Central memory CD8-positive, alpha-beta T cell (primary cell): Measurements from ENCODE around the gene HHAT.

ENCODE experiments used
- ATAC-seq: fragments of 150-1000 bp; cut with Tn5 transposase; replicated peaks from 2 replicates; pipeline ENCODE4 v1.10.0; 2022; ENCODE audit warnings: mild to moderate bottlenecking, moderate FRiP score, moderate number of reproducible peaks; ENCODE audit not compliant: poor library complexity, severe bottlenecking; ENCODE audit errors: extremely low read depth
- DNase-seq, 2 donors: peaks; one replicate each; pipeline ENCODE4 v3.0.0; 2021; ENCODE audit warnings: low spot score in 2 of 2
- H3K27ac Mint-ChIP-seq: one replicate; pipeline ENCODE4 v1.8.0; 2022; ENCODE audit warnings: low read depth, mild to moderate bottlenecking, moderate library complexity, mixed read lengths
- H3K27me3 Mint-ChIP-seq: one replicate; pipeline ENCODE4 v1.8.0; 2022; ENCODE audit warnings: mixed read lengths
- H3K36me3 Mint-ChIP-seq: one replicate; pipeline ENCODE4 v1.8.0; 2022; ENCODE audit warnings: mild to moderate bottlenecking, moderate library complexity, mixed read lengths; ENCODE audit not compliant: insufficient read depth
- H3K4me1 Mint-ChIP-seq: one replicate; pipeline ENCODE4 v1.8.0; 2022; ENCODE audit warnings: mixed read lengths
- H3K4me3 Mint-ChIP-seq: one replicate; pipeline ENCODE4 v1.8.0; 2022; ENCODE audit warnings: mild to moderate bottlenecking, moderate library complexity, mixed read lengths
- H3K9me3 Mint-ChIP-seq: one replicate; pipeline ENCODE4 v1.8.0; 2022; ENCODE audit warnings: mixed read lengths

The HHAT gene

GRCh38 chr1:210505601-210506496 is 177.1 kb downstream of the HHAT start:
- Mint-ChIP-seq H3K4me3 (no peak overlapping the region), H3K27ac (no peak overlapping the region), H3K36me3 (no peaks in the 10 kb centered on the region), H3K4me1 (no peaks in the 10 kb centered on the region), H3K27me3 (no peaks in the 10 kb centered on the region), H3K9me3 (no peaks in the 10 kb centered on the region)
- ATAC-seq (no peak), DNase-seq (no peak)

DNA sequence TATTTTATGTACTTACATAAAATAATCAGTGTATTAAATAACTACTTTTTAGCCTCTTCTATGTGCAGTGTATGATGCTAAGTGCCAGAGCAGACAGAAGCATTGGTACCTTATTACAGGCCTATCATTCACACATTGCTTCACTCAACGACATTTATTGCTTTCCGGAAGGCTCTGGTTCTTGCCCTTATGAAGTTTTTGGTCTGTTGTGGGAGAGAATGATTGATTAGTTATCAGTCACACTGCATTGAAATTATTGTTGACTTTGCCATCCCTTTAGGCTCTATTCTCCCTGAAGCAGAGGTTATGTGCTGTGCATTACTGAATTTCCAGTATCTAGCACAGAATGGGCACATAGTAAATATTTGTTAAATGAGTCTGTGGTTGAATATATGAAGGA is 178.0 kb downstream of the HHAT start:
- no peaks in the 10 kb centered on the region for H3K4me1 Mint-ChIP-seq
- no peak for ATAC-seq
- no peak for DNase-seq
- no peak overlapping the region for H3K4me3 Mint-ChIP-seq
- no peak overlapping the region for H3K27ac Mint-ChIP-seq
- no peaks in the 10 kb centered on the region for H3K27me3 Mint-ChIP-seq
- H3K36me3 Mint-ChIP-seq: no peaks in the 10 kb centered on the region
- H3K9me3 Mint-ChIP-seq: no peaks in the 10 kb centered on the region

DNA sequence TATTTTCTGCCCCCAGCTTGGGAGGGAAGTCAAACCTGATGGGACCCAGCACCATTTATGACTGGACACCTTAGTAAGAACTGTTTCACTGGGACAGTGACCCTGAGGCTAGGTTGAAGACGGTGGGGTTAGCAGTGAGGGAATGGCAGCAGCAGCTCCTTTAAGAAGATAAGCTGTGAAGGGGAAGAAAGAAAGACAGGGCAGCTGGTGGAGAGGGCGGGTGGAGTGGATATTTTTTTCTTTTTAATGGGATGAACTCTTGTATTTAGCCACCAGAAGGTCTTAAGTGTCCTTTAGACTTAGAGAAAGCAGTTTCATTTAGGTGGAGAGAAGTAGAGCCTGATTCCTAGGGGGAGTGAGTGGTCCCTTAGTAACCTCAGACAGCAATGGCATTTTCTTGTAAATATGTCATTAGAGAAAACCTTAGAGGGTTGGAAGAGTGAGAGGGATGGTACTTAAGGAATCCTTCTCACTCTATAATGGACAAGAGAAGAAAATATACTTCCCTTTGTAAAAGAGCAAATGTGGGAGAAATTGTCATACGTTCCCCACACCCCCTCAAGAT is 187.5 kb downstream of the HHAT start:
- ATAC-seq: no peak
- H3K9me3 Mint-ChIP-seq: no peaks in the 10 kb centered on the region
- no peak overlapping the region for H3K4me3 Mint-ChIP-seq
- H3K27me3 Mint-ChIP-seq: no peaks in the 10 kb centered on the region
- peaks cover 2% of the 10 kb centered on the region for H3K36me3 Mint-ChIP-seq
- no peaks in the 10 kb centered on the region for H3K4me1 Mint-ChIP-seq
- no peak overlapping the region for H3K27ac Mint-ChIP-seq
- DNase-seq: no peak

- Mint-ChIP-seq H3K4me1 (no peaks in the 10 kb centered on the region), H3K9me3 (no peaks in the 10 kb centered on the region), H3K27me3 (no peaks in the 10 kb centered on the region), H3K36me3 (peaks cover 2% of the 10 kb centered on the region), H3K4me3 (no peak overlapping the region), H3K27ac (no peak overlapping the region)
- ATAC-seq (no peak), DNase-seq (no peak)
Measured at GRCh38 chr1:210516697-210517459, 188.2 kb downstream of the HHAT start.

DNA sequence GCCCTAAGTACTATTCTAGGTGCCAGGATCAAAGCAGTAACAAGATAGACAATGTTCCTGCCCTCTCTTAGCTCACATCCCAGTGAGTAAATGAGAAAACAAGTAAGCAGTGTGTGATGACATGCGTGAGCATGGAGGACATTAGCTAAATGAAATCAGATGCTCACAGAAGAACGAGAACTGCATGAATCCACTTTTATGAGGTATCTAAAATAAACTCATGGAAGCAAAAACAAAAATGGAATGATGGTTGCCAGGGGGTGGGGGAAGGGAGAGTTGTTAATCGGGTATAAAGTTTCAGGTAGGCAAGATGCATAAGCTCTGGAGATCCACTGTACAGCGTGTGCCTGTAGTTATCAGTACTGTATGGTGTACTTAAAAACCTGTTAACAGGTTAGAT is 195.1 kb downstream of the HHAT start:
- peak overlapping the region; percentile 24 for H3K27ac Mint-ChIP-seq
- peaks cover 2% of the 10 kb centered on the region for H3K36me3 Mint-ChIP-seq
- no peak overlapping the region for H3K4me3 Mint-ChIP-seq
- H3K27me3 Mint-ChIP-seq: no peaks in the 10 kb centered on the region
- no peak for ATAC-seq
- H3K9me3 Mint-ChIP-seq: no peaks in the 10 kb centered on the region
- no peak for DNase-seq
- H3K4me1 Mint-ChIP-seq: no peaks in the 10 kb centered on the region

- Mint-ChIP-seq H3K4me1 (no peaks in the 10 kb centered on the region), H3K27me3 (no peaks in the 10 kb centered on the region), H3K27ac (no peak overlapping the region), H3K36me3 (no peaks in the 10 kb centered on the region), H3K9me3 (no peaks in the 10 kb centered on the region), H3K4me3 (no peak overlapping the region)
- ATAC-seq (no peak), DNase-seq (no peak)
Measured at GRCh38 chr1:210525716-210526454, 197.2 kb downstream of the HHAT start.

DNA sequence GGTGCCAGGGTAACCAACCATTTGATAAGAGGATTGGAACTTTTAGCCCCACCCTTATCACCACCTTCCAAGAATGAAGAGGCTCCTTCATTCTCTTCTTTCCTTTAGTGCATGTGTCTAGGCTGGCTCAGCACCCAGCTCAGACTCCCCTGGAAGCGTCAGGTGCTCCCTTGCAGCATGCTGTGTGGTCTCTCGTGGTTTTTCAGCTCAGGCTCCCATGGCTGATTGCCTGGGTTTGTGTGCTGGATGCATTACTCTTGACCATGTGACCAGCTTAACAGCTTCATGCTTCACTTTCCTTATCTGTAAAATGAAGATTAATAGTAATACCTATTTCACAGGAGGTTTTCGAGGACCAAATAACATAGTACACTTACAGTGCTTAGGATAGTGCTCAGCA is 198.4 kb downstream of the HHAT start:
- no peak for ATAC-seq

GRCh38 chr1:210531475-210532222 is 202.9 kb downstream of the HHAT start:
- Mint-ChIP-seq H3K4me1 (peaks cover 5% of the 10 kb centered on the region), H3K9me3 (no peaks in the 10 kb centered on the region), H3K27me3 (no peaks in the 10 kb centered on the region), H3K27ac (no peak overlapping the region), H3K36me3 (no peaks in the 10 kb centered on the region), H3K4me3 (no peak overlapping the region)
- no peak for ATAC-seq
- no peak for DNase-seq

More for the DNA sequence above, 198.4 kb downstream of the HHAT start:
- Mint-ChIP-seq H3K4me3 (no peak overlapping the region), H3K27ac (no peak overlapping the region), H3K36me3 (no peaks in the 10 kb centered on the region), H3K9me3 (no peaks in the 10 kb centered on the region), H3K27me3 (no peaks in the 10 kb centered on the region), H3K4me1 (peaks cover 5% of the 10 kb centered on the region)
- DNase-seq: no peak

DNA sequence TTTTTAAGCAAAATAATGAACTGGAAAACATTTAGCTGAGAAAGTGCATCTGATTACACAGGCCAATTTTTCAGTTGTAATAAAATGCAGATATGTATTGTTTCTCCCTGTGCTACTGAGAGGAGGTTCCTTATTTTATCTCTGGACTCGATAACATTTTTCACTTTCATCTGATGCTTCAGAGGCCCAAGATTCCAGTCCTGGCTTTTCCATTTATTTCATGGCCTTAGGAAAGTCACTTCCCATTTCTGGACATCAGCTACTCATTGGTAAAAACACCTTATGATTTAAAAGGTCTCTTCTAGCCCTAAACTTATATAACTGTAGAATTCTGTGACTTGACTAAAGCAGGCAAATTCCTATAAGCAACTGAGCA is 203.5 kb downstream of the HHAT start:
- Mint-ChIP-seq H3K27me3 (no peaks in the 10 kb centered on the region), H3K9me3 (no peaks in the 10 kb centered on the region)
- no peak for ATAC-seq

GRCh38 chr1:210535761-210536160 is 207.1 kb downstream of the HHAT start:
- no peaks in the 10 kb centered on the region for H3K36me3 Mint-ChIP-seq
- H3K27me3 Mint-ChIP-seq: no peaks in the 10 kb centered on the region
- ATAC-seq (no peak), DNase-seq (no peak)
- no peak overlapping the region for H3K27ac Mint-ChIP-seq
- H3K9me3 Mint-ChIP-seq: no peaks in the 10 kb centered on the region
- H3K4me1 Mint-ChIP-seq: peaks cover 5% of the 10 kb centered on the region
- no peak overlapping the region for H3K4me3 Mint-ChIP-seq

More for the DNA sequence above, 203.5 kb downstream of the HHAT start:
- no peak overlapping the region for H3K27ac Mint-ChIP-seq
- peaks cover 5% of the 10 kb centered on the region for H3K4me1 Mint-ChIP-seq
- no peak for DNase-seq
- H3K4me3 Mint-ChIP-seq: no peak overlapping the region
- H3K36me3 Mint-ChIP-seq: no peaks in the 10 kb centered on the region

DNA sequence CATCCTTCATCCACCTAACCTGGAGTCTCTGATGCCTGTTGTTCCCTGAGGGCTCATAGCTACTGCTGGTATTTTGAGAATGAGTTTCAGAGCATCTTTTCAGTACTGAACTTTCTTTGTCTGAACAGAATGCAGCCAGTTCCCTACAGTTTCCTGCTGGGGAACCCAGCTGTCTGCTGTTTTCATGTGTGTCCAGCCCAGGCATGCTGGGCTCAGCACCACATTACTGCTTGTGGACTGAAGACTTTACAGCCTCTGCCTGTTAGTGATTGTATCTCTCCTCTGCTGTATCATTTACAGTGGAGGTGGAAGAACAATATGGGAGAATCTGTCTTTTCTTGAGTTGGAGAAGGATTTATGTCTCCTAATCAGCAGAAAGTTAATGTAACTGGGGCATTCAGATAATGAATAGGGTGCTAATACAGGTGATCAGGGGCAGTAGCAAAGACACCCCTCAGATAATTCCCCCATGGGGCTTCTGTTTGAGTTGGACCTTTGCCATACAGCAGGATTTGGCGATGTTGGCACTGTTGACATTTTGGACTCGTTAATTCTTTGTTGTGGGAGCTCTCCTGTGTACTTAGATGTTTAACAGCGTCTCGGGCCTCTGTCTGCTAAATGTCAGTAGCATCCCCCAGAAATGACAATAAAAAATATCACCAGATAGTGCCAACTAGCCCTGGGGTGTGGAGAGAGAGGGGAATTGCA is 207.7 kb downstream of the HHAT start:
- no peaks in the 10 kb centered on the region for H3K36me3 Mint-ChIP-seq
- H3K4me3 Mint-ChIP-seq: no peak overlapping the region
- DNase-seq (no peak), ATAC-seq (no peak)
- no peaks in the 10 kb centered on the region for H3K27me3 Mint-ChIP-seq
- H3K4me1 Mint-ChIP-seq: no peaks in the 10 kb centered on the region
- H3K27ac Mint-ChIP-seq: no peak overlapping the region
- H3K9me3 Mint-ChIP-seq: no peaks in the 10 kb centered on the region
